ENCODE results near the gene SMARCA2.

The SMARCA2 gene

GRCh38 chr9:2150338-2150737 lies 135.2 kb downstream of the SMARCA2 start:
- no peak for DNase-seq

GRCh38 chr9:2151171-2151570 lies 136.0 kb downstream of the SMARCA2 start:
- no peak for DNase-seq

- no peak for DNase-seq
These were observed 138.0 kb downstream of the SMARCA2 start for GRCh38 chr9:2152966-2153629.

GRCh38 chr9:2153630-2154217 lies 138.6 kb downstream of the SMARCA2 start:
- DNase-seq: no peak

- no peak for DNase-seq
These were observed 139.6 kb downstream of the SMARCA2 start for GRCh38 chr9:2154731-2155130.

GRCh38 chr9:2155966-2156365 lies 140.8 kb downstream of the SMARCA2 start:
- DNase-seq: no peak

GRCh38 chr9:2157277-2158110 lies 142.3 kb downstream of the SMARCA2 start:
- peak; percentile 41 for DNase-seq

GRCh38 chr9:2158111-2158610 lies 143.0 kb downstream of the SMARCA2 start:
- DNase-seq: peak; percentile 15 to 16

GRCh38 chr9:2158766-2159430 lies 143.8 kb downstream of the SMARCA2 start:
- no peak for DNase-seq

- no peak for DNase-seq
These were observed 144.6 kb downstream of the SMARCA2 start for GRCh38 chr9:2159521-2160454.

- DNase-seq: no peak
These were observed 146.5 kb downstream of the SMARCA2 start for GRCh38 chr9:2161661-2162060.

GRCh38 chr9:2163231-2163885 lies 148.2 kb downstream of the SMARCA2 start:
- DNase-seq: no peak

GRCh38 chr9:2164268-2164667 lies 149.1 kb downstream of the SMARCA2 start:
- DNase-seq: no peak

GRCh38 chr9:2166203-2166602 lies 151.1 kb downstream of the SMARCA2 start:
- no peak for DNase-seq

GRCh38 chr9:2169035-2169434 lies 153.9 kb downstream of the SMARCA2 start:
- no peak for DNase-seq

- no peak for DNase-seq
These were observed 155.6 kb downstream of the SMARCA2 start for GRCh38 chr9:2170722-2171121.

GRCh38 chr9:2173170-2173569 lies 158.0 kb downstream of the SMARCA2 start:
- no peak for DNase-seq

- DNase-seq: no peak
These were observed 158.7 kb downstream of the SMARCA2 start for GRCh38 chr9:2173861-2174260.

GRCh38 chr9:2174306-2174705 lies 159.2 kb downstream of the SMARCA2 start:
- DNase-seq: no peak

- DNase-seq: no peak
These were observed 159.8 kb downstream of the SMARCA2 start for GRCh38 chr9:2174911-2175310.

- DNase-seq: no peak
These were observed 162.0 kb downstream of the SMARCA2 start for GRCh38 chr9:2177121-2177520.

Measured in stimulated activated CD4-positive, alpha-beta T cell treated with anti-CD3 and anti-CD28 coated beads, Interleukin-2, amount 100 ng/mL, for 48 hours (primary cell).